ENCODE measurements around the gene SGPP2. TPM values are rescaled to one million over a fixed set of nuclear protein-coding genes. Genes with fewer than 3 reads are reported as not detected.

The SGPP2 gene
- total and polyA plus RNA-seq, 2 experiments from 2014 or later, result 0.08 TPM; not detected in 1

DNA sequence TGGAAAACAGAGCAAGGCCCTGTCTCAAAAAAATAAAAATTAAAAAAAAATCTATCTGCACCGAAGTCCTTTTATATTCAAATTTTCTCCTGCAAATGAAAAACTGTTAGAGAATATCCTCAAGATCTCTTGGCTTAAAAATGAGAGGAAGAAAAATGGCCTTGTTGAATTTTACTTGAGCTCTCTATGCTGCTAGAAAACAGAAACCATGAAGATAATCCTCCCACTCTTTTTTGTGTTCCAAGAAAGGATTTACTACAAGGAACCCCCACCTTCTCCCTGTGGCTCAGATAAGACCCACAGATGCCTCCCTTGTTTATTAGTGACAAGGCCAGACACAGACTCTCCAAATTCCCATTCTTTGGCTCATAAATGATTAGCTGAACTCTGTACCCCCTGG lies 71.0 kb downstream of the SGPP2 start:
- Histone ChIP-seq H3F3A (replicated peaks; ENCODE audit: low read depth) (no peaks in the 10 kb centered on the region), H4K20me1 (replicated peaks; ENCODE audit: insufficient read depth) (no peaks in the 10 kb centered on the region; the same call in 1 of the 2 replicates), H3K4me3 (no peak overlapping the region), H2AFZ (no peak overlapping the region), H3K4me2 (no peak overlapping the region), H3K9me2 (ENCODE audit: insufficient read depth) (peaks cover 3% of the 10 kb centered on the region; the same call in 1 of the 2 replicates), H3K27me3 (ENCODE audit: insufficient read depth) (no peaks in the 10 kb centered on the region), H3K79me2 (replicated peaks; ENCODE audit: insufficient read depth) (no peaks in the 10 kb centered on the region), H3K4me1 (ENCODE audit: insufficient read depth) (no peaks in the 10 kb centered on the region), H3K36me3 (ENCODE audit: insufficient read depth) (no peaks in the 10 kb centered on the region), H3K27ac (ENCODE audit: low read depth) (no peak overlapping the region)
- no peaks in the 10 kb centered on the region for H3K4me1 Mint-ChIP-seq
- DNase-seq (ENCODE audit: low spot score) (no peak), ATAC-seq (no peak)
- peaks cover 27% of the 10 kb centered on the region for H3K9me3 Mint-ChIP-seq
- H3K27me3 Mint-ChIP-seq (ENCODE audit: insufficient read depth, low read depth, poor library complexity), result no peaks in the 10 kb centered on the region
- TF ChIP-seq, protein P1, sequence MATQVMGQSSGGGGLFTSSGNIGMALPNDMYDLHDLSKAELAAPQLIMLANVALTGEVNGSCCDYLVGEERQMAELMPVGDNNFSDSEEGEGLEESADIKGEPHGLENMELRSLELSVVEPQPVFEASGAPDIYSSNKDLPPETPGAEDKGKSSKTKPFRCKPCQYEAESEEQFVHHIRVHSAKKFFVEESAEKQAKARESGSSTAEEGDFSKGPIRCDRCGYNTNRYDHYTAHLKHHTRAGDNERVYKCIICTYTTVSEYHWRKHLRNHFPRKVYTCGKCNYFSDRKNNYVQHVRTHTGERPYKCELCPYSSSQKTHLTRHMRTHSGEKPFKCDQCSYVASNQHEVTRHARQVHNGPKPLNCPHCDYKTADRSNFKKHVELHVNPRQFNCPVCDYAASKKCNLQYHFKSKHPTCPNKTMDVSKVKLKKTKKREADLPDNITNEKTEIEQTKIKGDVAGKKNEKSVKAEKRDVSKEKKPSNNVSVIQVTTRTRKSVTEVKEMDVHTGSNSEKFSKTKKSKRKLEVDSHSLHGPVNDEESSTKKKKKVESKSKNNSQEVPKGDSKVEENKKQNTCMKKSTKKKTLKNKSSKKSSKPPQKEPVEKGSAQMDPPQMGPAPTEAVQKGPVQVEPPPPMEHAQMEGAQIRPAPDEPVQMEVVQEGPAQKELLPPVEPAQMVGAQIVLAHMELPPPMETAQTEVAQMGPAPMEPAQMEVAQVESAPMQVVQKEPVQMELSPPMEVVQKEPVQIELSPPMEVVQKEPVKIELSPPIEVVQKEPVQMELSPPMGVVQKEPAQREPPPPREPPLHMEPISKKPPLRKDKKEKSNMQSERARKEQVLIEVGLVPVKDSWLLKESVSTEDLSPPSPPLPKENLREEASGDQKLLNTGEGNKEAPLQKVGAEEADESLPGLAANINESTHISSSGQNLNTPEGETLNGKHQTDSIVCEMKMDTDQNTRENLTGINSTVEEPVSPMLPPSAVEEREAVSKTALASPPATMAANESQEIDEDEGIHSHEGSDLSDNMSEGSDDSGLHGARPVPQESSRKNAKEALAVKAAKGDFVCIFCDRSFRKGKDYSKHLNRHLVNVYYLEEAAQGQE (IDR thresholded peaks at IDR 0.05; ENCODE audit: unreplicated experiment), result no peak
- TF ChIP-seq, protein P2, sequence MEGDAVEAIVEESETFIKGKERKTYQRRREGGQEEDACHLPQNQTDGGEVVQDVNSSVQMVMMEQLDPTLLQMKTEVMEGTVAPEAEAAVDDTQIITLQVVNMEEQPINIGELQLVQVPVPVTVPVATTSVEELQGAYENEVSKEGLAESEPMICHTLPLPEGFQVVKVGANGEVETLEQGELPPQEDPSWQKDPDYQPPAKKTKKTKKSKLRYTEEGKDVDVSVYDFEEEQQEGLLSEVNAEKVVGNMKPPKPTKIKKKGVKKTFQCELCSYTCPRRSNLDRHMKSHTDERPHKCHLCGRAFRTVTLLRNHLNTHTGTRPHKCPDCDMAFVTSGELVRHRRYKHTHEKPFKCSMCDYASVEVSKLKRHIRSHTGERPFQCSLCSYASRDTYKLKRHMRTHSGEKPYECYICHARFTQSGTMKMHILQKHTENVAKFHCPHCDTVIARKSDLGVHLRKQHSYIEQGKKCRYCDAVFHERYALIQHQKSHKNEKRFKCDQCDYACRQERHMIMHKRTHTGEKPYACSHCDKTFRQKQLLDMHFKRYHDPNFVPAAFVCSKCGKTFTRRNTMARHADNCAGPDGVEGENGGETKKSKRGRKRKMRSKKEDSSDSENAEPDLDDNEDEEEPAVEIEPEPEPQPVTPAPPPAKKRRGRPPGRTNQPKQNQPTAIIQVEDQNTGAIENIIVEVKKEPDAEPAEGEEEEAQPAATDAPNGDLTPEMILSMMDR (conservative IDR thresholded peaks at IDR 0.05; ENCODE audit: low read depth in 2 of 2), result no peak
- TF ChIP-seq POLR2AphosphoS5 (IDR thresholded peaks at IDR 0.05; ENCODE audit: low read depth), result no peak
- TF ChIP-seq STAT1 (IDR thresholded peaks at IDR 0.05; ENCODE audit: unreplicated experiment), result no peak
- TF ChIP-seq ZNF114 (CRISPR knock-in tag; IDR thresholded peaks at IDR 0.05), result no peak
- no peak overlapping the region for H3K27ac Mint-ChIP-seq
- H3K36me3 Mint-ChIP-seq (ENCODE audit: low read depth), result peaks cover 15% of the 10 kb centered on the region; the same call in 1 of the 3 replicates
- H3K4me3 Mint-ChIP-seq, result no peak overlapping the region

DNA sequence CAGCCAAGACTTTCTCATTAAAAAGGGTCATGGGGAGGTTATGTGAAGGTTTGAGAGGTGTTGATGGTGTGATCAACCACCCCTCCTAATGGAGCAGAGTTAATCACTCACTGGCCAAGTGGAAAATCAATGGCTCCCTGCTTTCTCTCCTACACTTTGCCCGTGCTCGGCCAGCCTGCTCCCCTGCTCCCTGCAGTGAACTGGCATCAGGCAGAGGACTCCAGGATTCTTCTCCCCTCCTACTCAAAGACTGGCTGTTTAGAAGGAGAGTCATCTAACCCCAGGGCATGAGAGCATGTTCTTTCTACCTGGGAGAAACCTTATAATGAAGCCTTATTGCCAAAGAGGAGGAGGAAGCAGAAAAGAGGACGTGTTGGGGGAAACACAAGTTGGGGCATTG lies 74.9 kb downstream of the SGPP2 start:
- ATAC-seq (no peak), DNase-seq (ENCODE audit: low spot score) (no peak)
- no peaks in the 10 kb centered on the region for H3K4me1 ChIP-seq (ENCODE audit: insufficient read depth)
- H3K4me3 ChIP-seq, result no peak overlapping the region
- H3K27me3 ChIP-seq (ENCODE audit: insufficient read depth), result no peaks in the 10 kb centered on the region
- H3K36me3 Mint-ChIP-seq (ENCODE audit: low read depth), result no peaks in the 10 kb centered on the region
- H3F3A ChIP-seq (replicated peaks; ENCODE audit: low read depth), result no peaks in the 10 kb centered on the region
- peaks cover 3% of the 10 kb centered on the region; the same call in 1 of the 2 replicates for H3K9me2 ChIP-seq (ENCODE audit: insufficient read depth)
- no peak overlapping the region for H3K4me2 ChIP-seq
- no peak overlapping the region for H2AFZ ChIP-seq
- no peak overlapping the region for H3K4me3 Mint-ChIP-seq
- no peaks in the 10 kb centered on the region for H3K27me3 Mint-ChIP-seq (ENCODE audit: insufficient read depth, low read depth, poor library complexity)
- no peaks in the 10 kb centered on the region for H3K36me3 ChIP-seq (ENCODE audit: insufficient read depth)
- H3K27ac ChIP-seq (ENCODE audit: low read depth), result no peak overlapping the region
- no peaks in the 10 kb centered on the region; the same call in 1 of the 2 replicates for H4K20me1 ChIP-seq (replicated peaks; ENCODE audit: insufficient read depth)
- no peak overlapping the region for H3K27ac Mint-ChIP-seq
- H3K4me1 Mint-ChIP-seq, result no peaks in the 10 kb centered on the region
- no peaks in the 10 kb centered on the region for H3K9me3 Mint-ChIP-seq
- H3K79me2 ChIP-seq (replicated peaks; ENCODE audit: insufficient read depth), result no peaks in the 10 kb centered on the region
- TF ChIP-seq ZNF331 (CRISPR knock-in tag; IDR thresholded peaks at IDR 0.05; ENCODE audit: low read depth) (no peak), CREB1 (CRISPR knock-in tag; IDR thresholded peaks at IDR 0.05; ENCODE audit: low read depth) (no peak), ZNF114 (CRISPR knock-in tag; IDR thresholded peaks at IDR 0.05) (no peak), NANOG (IDR thresholded peaks at IDR 0.05; ENCODE audit: borderline replicate concordance) (no peak), POLR2AphosphoS5 (IDR thresholded peaks at IDR 0.05; ENCODE audit: low read depth) (no peak)
- TF ChIP-seq, protein P3, sequence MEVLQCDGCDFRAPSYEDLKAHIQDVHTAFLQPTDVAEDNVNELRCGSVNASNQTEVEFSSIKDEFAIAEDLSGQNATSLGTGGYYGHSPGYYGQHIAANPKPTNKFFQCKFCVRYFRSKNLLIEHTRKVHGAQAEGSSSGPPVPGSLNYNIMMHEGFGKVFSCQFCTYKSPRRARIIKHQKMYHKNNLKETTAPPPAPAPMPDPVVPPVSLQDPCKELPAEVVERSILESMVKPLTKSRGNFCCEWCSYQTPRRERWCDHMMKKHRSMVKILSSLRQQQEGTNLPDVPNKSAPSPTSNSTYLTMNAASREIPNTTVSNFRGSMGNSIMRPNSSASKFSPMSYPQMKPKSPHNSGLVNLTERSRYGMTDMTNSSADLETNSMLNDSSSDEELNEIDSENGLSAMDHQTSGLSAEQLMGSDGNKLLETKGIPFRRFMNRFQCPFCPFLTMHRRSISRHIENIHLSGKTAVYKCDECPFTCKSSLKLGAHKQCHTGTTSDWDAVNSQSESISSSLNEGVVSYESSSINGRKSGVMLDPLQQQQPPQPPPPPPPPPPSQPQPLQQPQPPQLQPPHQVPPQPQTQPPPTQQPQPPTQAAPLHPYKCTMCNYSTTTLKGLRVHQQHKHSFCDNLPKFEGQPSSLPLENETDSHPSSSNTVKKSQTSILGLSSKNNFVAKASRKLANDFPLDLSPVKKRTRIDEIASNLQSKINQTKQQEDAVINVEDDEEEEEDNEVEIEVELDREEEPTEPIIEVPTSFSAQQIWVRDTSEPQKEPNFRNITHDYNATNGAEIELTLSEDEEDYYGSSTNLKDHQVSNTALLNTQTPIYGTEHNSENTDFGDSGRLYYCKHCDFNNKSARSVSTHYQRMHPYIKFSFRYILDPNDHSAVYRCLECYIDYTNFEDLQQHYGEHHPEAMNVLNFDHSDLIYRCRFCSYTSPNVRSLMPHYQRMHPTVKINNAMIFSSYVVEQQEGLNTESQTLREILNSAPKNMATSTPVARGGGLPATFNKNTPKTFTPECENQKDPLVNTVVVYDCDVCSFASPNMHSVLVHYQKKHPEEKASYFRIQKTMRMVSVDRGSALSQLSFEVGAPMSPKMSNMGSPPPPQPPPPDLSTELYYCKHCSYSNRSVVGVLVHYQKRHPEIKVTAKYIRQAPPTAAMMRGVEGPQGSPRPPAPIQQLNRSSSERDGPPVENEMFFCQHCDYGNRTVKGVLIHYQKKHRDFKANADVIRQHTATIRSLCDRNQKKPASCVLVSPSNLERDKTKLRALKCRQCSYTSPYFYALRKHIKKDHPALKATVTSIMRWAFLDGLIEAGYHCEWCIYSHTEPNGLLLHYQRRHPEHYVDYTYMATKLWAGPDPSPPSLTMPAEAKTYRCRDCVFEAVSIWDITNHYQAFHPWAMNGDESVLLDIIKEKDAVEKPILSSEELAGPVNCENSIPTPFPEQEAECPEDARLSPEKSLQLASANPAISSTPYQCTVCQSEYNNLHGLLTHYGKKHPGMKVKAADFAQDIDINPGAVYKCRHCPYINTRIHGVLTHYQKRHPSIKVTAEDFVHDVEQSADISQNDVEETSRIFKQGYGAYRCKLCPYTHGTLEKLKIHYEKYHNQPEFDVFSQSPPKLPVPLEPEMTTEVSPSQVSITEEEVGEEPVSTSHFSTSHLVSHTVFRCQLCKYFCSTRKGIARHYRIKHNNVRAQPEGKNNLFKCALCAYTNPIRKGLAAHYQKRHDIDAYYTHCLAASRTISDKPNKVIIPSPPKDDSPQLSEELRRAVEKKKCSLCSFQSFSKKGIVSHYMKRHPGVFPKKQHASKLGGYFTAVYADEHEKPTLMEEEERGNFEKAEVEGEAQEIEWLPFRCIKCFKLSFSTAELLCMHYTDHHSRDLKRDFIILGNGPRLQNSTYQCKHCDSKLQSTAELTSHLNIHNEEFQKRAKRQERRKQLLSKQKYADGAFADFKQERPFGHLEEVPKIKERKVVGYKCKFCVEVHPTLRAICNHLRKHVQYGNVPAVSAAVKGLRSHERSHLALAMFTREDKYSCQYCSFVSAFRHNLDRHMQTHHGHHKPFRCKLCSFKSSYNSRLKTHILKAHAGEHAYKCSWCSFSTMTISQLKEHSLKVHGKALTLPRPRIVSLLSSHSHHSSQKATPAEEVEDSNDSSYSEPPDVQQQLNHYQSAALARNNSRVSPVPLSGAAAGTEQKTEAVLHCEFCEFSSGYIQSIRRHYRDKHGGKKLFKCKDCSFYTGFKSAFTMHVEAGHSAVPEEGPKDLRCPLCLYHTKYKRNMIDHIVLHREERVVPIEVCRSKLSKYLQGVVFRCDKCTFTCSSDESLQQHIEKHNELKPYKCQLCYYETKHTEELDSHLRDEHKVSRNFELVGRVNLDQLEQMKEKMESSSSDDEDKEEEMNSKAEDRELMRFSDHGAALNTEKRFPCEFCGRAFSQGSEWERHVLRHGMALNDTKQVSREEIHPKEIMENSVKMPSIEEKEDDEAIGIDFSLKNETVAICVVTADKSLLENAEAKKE (CRISPR knock-in tag; IDR thresholded peaks at IDR 0.05), result no peak
